PFSK-1 (cell line): ENCODE data around the gene ZMIZ2.

ENCODE experiments used
- FOXP2 ChIP-seq: optimal IDR thresholded peaks from 2 replicates; pipeline ENCODE3; 2011; ENCODE audit warnings: borderline replicate concordance, control low read depth, inconsistent platforms; ENCODE audit not compliant: insufficient read depth; ENCODE audit errors: extremely low read length, extremely low read depth
- POLR2AphosphoS5 ChIP-seq: IDR thresholded peaks from 2 replicates; pipeline ENCODE4 v1.6.1; 2012; ENCODE audit warnings: low read depth, mild to moderate bottlenecking, control low read depth, low read length, moderate library complexity
- REST ChIP-seq, 2 experiments: IDR thresholded peaks; 2 replicates each; pipeline versions ENCODE4 v1.6.1 to v1.8.0; 2011 to 2012; ENCODE audit warnings: low read depth in 2 of 2, low read length in 2 of 2, control low read depth in 1 of 2, inconsistent platforms in 1 of 2, mild to moderate bottlenecking in 1 of 2, moderate library complexity in 1 of 2; ENCODE audit not compliant: insufficient read depth in 1 of 2
- SIN3A ChIP-seq: IDR thresholded peaks from 2 replicates; pipeline ENCODE4 v1.6.1; 2012; ENCODE audit warnings: mild to moderate bottlenecking, low read length, moderate library complexity, borderline replicate concordance; ENCODE audit not compliant: insufficient read depth
- TAF1 ChIP-seq: IDR thresholded peaks from 2 replicates; pipeline ENCODE4 v1.6.1; 2012; ENCODE audit warnings: low read length, control low read depth, borderline replicate concordance; ENCODE audit not compliant: insufficient read depth

- no peak for TF ChIP-seq TAF1
- no peak for TF ChIP-seq POLR2AphosphoS5
- no peak for TF ChIP-seq REST (IDR thresholded peaks at IDR 0.05; ENCODE audit: insufficient read depth in 1 of 2, low read depth in 2 of 2, low read length in 2 of 2)
- no peak for TF ChIP-seq SIN3A
- TF ChIP-seq FOXP2: no peak
Measured at GRCh38 chr7:44724276-44724675, 24.4 kb upstream of the ZMIZ2 start.
